ENCODE results near the gene MMS19.

GRCh38 chr10:97540669-97541500, 42.7 kb upstream of the MMS19 start:
- TF ChIP-seq, protein P1, sequence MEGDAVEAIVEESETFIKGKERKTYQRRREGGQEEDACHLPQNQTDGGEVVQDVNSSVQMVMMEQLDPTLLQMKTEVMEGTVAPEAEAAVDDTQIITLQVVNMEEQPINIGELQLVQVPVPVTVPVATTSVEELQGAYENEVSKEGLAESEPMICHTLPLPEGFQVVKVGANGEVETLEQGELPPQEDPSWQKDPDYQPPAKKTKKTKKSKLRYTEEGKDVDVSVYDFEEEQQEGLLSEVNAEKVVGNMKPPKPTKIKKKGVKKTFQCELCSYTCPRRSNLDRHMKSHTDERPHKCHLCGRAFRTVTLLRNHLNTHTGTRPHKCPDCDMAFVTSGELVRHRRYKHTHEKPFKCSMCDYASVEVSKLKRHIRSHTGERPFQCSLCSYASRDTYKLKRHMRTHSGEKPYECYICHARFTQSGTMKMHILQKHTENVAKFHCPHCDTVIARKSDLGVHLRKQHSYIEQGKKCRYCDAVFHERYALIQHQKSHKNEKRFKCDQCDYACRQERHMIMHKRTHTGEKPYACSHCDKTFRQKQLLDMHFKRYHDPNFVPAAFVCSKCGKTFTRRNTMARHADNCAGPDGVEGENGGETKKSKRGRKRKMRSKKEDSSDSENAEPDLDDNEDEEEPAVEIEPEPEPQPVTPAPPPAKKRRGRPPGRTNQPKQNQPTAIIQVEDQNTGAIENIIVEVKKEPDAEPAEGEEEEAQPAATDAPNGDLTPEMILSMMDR (IDR thresholded peaks at IDR 0.05), result no peak
- TF ChIP-seq POLR2A (IDR thresholded peaks at IDR 0.05), result no peak
- no peak for TF ChIP-seq EP300 (IDR thresholded peaks at IDR 0.05)
- no peak for TF ChIP-seq POLR2AphosphoS5 (IDR thresholded peaks at IDR 0.05)
